Measurements from ENCODE around the gene EHMT1. TPM values are rescaled to one million over a fixed set of nuclear protein-coding genes. Genes with fewer than 3 reads are reported as not detected.

The EHMT1 gene
- total and polyA plus RNA-seq, 10 of the 15 experiments (the other 5 are each of a cell fraction or from before 2014, with no cell fraction given): 2.9 to 100 (median 48.1) TPM

DNA sequence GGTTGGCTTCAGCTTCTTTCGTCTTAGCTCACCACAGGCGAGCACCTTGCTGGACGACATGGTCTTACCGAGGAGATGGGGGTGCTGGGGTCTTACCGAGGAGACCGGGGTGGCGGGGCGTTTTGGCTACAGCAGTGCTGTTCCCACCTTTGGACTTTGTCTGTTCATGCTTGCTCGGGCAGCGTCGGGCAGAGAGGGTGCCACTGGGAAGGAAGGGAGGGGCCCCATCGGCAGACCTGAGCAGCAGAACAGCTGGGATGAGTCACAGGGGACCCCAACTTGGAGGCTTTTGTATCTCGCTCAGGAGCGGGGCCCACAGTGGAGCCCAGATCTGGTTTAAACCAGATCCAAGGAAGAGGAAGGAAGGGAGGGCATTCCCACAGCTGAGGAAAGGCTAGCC lies 152.8 kb downstream of the EHMT1 start:
- no peaks in the 10 kb centered on the region for H4K20me1 ChIP-seq (ENCODE audit: control insufficient read depth, insufficient read depth)
- ATAC-seq: no peak
- FAIRE-seq: no peak

More for the DNA sequence above, 152.8 kb downstream of the EHMT1 start:
- no peaks in the 10 kb centered on the region; the same call in 1 of the 3 replicates for H3K9me3 ChIP-seq (replicated peaks; ENCODE audit: control insufficient read depth, insufficient read depth, low read length)
- H3K9ac ChIP-seq (ENCODE audit: control insufficient read depth, insufficient read depth, low read length): no peak overlapping the region
- ChIA-PET SMC1A (ENCODE audit: uncharacterized antibody, unreplicated experiment) (interaction anchor here (0.8 to 2.3 kb wide), 3 partner anchors 78 to 101 kb away, joined by 3 to 14 read pairs (median 3); no protein-coding TSS in a partner anchor), POLR2A (no interaction called here), RAD21 (ENCODE audit: unreplicated experiment) (interaction anchor here (0.9 to 4.4 kb wide), 2 partner anchors 93 to 98 kb away, joined by 3 to 29 read pairs; no protein-coding TSS in a partner anchor), CTCF (interaction anchor here (0.8 to 2.1 kb wide), 3 partner anchors 50 to 98 kb away, joined by 3 to 18 read pairs (median 11); no protein-coding TSS in a partner anchor)
- no peaks in the 10 kb centered on the region for H3K4me1 ChIP-seq (ENCODE audit: control insufficient read depth, insufficient read depth, low read length)
- H3K27me3 ChIP-seq (replicated peaks in 1 of 2; ENCODE audit: control insufficient read depth in 2 of 2, insufficient read depth in 2 of 2, low read length in 1 of 2): no peaks in the 10 kb centered on the region
- DNase-seq (ENCODE audit: low read depth, low spot score): no peak
- H3K27ac ChIP-seq (ENCODE audit: control insufficient read depth, insufficient read depth): no peak overlapping the region
- no TSS peak for BruUV-seq (replicated peaks)
- 90% methylated on average over 14 of the region's 14 CpGs for WGBS (ENCODE audit: insufficient coverage, insufficient replicate concordance, low lambda C conversion rate, missing lambda C conversion rate)
- no peak overlapping the region for H2AFZ ChIP-seq (ENCODE audit: control insufficient read depth, low read depth, low read length)
- H3K36me3 ChIP-seq (ENCODE audit: control insufficient read depth in 2 of 2, insufficient read depth in 2 of 2, low read length in 1 of 2): peaks cover 24 to 38% of the 10 kb centered on the region in 2 experiments
- intact Hi-C loops (cut with micrococcal nuclease; ENCODE audit: unreplicated experiment): no loop called here
- in situ Hi-C loops (cut with MboI): no loop called here
- H3K79me2 ChIP-seq (ENCODE audit: control insufficient read depth, insufficient read depth, low read length): no peaks in the 10 kb centered on the region; the same call in 1 of the 2 replicates
- H3K4me2 ChIP-seq (ENCODE audit: control insufficient read depth, insufficient read depth): no peak overlapping the region
- no peak overlapping the region for H3K4me3 ChIP-seq
- TF ChIP-seq GABPA (IDR thresholded peaks at IDR 0.05; ENCODE audit: low read depth) (no peak), IRF4 (IDR thresholded peaks at IDR 0.05; ENCODE audit: low read depth, low read length) (no peak), CHD4 (IDR thresholded peaks at IDR 0.05) (no peak), STAT1 (conservative IDR thresholded peaks at IDR 0.05) (no peak), KDM1A (IDR thresholded peaks at IDR 0.05; ENCODE audit: borderline replicate concordance) (no peak), POU2F2 (IDR thresholded peaks at IDR 0.05; ENCODE audit: borderline replicate concordance, low read depth, low read length) (no peak), TARDBP (IDR thresholded peaks at IDR 0.05; ENCODE audit: borderline replicate concordance) (no peak), RELA (IDR thresholded peaks at IDR 0.05; ENCODE audit: borderline replicate concordance, partially characterized antibody) (no peak), CHD1 (IDR thresholded peaks at IDR 0.05; ENCODE audit: low read depth, low read length) (no peak), MEF2A (IDR thresholded peaks at IDR 0.05; ENCODE audit: insufficient read depth, low read depth, low read length) (no peak), ATF7 (IDR thresholded peaks at IDR 0.05; ENCODE audit: low read depth) (no peak), CREB1 (IDR thresholded peaks at IDR 0.05; ENCODE audit: low read depth) (no peak), ZBED1 (IDR thresholded peaks at IDR 0.05; ENCODE audit: borderline replicate concordance) (no peak), EGR1 (IDR thresholded peaks at IDR 0.05; ENCODE audit: borderline replicate concordance in 1 of 2, low read depth in 2 of 2, low read length in 2 of 2) (no peak), SMARCA5 (IDR thresholded peaks at IDR 0.05) (no peak), RUNX3 (IDR thresholded peaks at IDR 0.05; ENCODE audit: low read length) (no peak)
- TF ChIP-seq, protein P1, sequence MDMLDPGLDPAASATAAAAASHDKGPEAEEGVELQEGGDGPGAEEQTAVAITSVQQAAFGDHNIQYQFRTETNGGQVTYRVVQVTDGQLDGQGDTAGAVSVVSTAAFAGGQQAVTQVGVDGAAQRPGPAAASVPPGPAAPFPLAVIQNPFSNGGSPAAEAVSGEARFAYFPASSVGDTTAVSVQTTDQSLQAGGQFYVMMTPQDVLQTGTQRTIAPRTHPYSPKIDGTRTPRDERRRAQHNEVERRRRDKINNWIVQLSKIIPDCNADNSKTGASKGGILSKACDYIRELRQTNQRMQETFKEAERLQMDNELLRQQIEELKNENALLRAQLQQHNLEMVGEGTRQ (IDR thresholded peaks at IDR 0.05; ENCODE audit: borderline replicate concordance, low read depth, low read length): no peak
- TF ChIP-seq, protein P2, sequence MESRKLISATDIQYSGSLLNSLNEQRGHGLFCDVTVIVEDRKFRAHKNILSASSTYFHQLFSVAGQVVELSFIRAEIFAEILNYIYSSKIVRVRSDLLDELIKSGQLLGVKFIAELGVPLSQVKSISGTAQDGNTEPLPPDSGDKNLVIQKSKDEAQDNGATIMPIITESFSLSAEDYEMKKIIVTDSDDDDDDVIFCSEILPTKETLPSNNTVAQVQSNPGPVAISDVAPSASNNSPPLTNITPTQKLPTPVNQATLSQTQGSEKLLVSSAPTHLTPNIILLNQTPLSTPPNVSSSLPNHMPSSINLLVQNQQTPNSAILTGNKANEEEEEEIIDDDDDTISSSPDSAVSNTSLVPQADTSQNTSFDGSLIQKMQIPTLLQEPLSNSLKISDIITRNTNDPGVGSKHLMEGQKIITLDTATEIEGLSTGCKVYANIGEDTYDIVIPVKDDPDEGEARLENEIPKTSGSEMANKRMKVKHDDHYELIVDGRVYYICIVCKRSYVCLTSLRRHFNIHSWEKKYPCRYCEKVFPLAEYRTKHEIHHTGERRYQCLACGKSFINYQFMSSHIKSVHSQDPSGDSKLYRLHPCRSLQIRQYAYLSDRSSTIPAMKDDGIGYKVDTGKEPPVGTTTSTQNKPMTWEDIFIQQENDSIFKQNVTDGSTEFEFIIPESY (IDR thresholded peaks at IDR 0.05): no peak
- TF ChIP-seq, protein P3, sequence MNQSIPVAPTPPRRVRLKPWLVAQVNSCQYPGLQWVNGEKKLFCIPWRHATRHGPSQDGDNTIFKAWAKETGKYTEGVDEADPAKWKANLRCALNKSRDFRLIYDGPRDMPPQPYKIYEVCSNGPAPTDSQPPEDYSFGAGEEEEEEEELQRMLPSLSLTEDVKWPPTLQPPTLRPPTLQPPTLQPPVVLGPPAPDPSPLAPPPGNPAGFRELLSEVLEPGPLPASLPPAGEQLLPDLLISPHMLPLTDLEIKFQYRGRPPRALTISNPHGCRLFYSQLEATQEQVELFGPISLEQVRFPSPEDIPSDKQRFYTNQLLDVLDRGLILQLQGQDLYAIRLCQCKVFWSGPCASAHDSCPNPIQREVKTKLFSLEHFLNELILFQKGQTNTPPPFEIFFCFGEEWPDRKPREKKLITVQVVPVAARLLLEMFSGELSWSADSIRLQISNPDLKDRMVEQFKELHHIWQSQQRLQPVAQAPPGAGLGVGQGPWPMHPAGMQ (IDR thresholded peaks at IDR 0.05; ENCODE audit: borderline replicate concordance): no peak
- TF ChIP-seq, protein P4, sequence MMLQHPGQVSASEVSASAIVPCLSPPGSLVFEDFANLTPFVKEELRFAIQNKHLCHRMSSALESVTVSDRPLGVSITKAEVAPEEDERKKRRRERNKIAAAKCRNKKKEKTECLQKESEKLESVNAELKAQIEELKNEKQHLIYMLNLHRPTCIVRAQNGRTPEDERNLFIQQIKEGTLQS (IDR thresholded peaks at IDR 0.05; ENCODE audit: borderline replicate concordance, extremely low read depth, low read depth, low read length): no peak

All from GM12878 (cell line).